DND-41 (cell line): ENCODE results near the gene SLC41A3.

Source experiments
- ATAC-seq: fragments of 200-7000 bp; cut with Tn5 transposase; 3 replicates; pipeline ENCODE4 v1.9.1; 2021; ENCODE audit warnings: low read depth; ENCODE audit not compliant: insufficient read depth
- DNase-seq: peaks from one replicate; pipeline ENCODE4 v3.0.0-alpha.2; 2020
- H2AFZ ChIP-seq: 2 replicates; pipeline ENCODE4 v1.6.0; 2012; ENCODE audit warnings: low read depth, low read length
- H3K27ac ChIP-seq: 2 replicates; pipeline ENCODE4 v1.5.1; 2012; ENCODE audit warnings: low read length, inconsistent platforms
- H3K27me3 ChIP-seq: fragments of 200-600 bp; sonication (generic); 2 replicates; pipeline ENCODE4 v1.6.0; 2012; ENCODE audit warnings: low read length, mild to moderate bottlenecking, inconsistent platforms; ENCODE audit not compliant: insufficient read depth, poor library complexity
- H3K36me3 ChIP-seq: 2 replicates; pipeline ENCODE4 v1.5.1; 2012; ENCODE audit warnings: low read length, inconsistent platforms; ENCODE audit not compliant: insufficient read depth
- H3K4me1 ChIP-seq: 2 replicates; pipeline ENCODE4 v1.5.1; 2012; ENCODE audit warnings: mild to moderate bottlenecking, low read length; ENCODE audit not compliant: insufficient read depth
- H3K4me2 ChIP-seq: 2 replicates; pipeline ENCODE4 v1.6.0; 2012; ENCODE audit warnings: mild to moderate bottlenecking, moderate library complexity, low read length, inconsistent platforms; ENCODE audit not compliant: insufficient read depth
- H3K4me3 ChIP-seq, 2 experiments: fragments of 200-600 bp in 1 of 2; shearing (Covaris generic) in 1 of 2; 2 replicates each; pipeline ENCODE4 v1.5.1; 2012 to 2016; ENCODE audit warnings: inconsistent platforms in 2 of 2, low read length in 2 of 2, mild to moderate bottlenecking in 2 of 2, low read depth in 1 of 2, moderate library complexity in 1 of 2
- H3K79me2 ChIP-seq: 2 replicates; pipeline ENCODE4 v1.6.0; 2012; ENCODE audit warnings: low read length, inconsistent platforms; ENCODE audit not compliant: insufficient read depth
- H3K9ac ChIP-seq: 2 replicates; pipeline ENCODE4 v1.6.0; 2012; ENCODE audit warnings: low read depth, mild to moderate bottlenecking, inconsistent platforms, low read length, moderate library complexity
- H3K9me3 ChIP-seq: 2 replicates; pipeline ENCODE4 v1.5.1; 2012; ENCODE audit warnings: low read length, moderate library complexity, mild to moderate bottlenecking, inconsistent platforms; ENCODE audit not compliant: insufficient read depth, severe bottlenecking
- H4K20me1 ChIP-seq: 2 replicates; pipeline ENCODE4 v1.6.0; 2012; ENCODE audit warnings: low read length; ENCODE audit not compliant: insufficient read depth
- EZH2 ChIP-seq: IDR thresholded peaks from 3 replicates; pipeline ENCODE4 v1.6.1; 2012; ENCODE audit warnings: borderline replicate concordance, low read depth, mild to moderate bottlenecking, moderate library complexity, low read length, inconsistent platforms; ENCODE audit not compliant: severe bottlenecking
- TF ChIP-seq, protein P1 (sequence below): IDR thresholded peaks from 2 replicates; pipeline ENCODE4 v1.5.1; 2012; ENCODE audit warnings: borderline replicate concordance, low read length, moderate library complexity, mild to moderate bottlenecking; ENCODE audit not compliant: poor library complexity, severe bottlenecking; ENCODE audit errors: extremely low read depth

SLC41A3 gene

DNA sequence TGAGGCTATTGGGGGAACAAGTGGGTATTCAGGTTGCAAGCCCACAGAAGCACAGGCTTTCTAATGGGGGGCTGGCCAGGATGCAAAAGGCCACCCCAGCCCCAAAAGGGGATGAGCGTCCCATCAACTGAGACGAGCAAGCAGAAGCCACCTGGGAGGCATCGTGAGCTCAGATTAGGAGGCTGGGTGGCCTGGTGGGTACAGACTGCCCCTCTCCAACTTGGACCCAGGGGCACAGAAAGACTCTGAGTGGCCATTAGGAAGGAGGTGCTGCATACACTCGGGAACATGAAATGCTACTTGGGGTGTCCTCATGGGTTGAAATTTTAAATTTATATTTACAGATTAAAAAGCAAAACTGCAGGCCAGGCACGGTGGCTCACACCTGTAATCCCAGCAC, 29.1 kb downstream of the SLC41A3 start:
- Histone ChIP-seq H4K20me1 (no peaks in the 10 kb centered on the region), H3K79me2 (no peaks in the 10 kb centered on the region), H3K36me3 (peaks cover 3% of the 10 kb centered on the region; the same call in 1 of the 2 replicates), H2AFZ (no peak overlapping the region), H3K9me3 (no peaks in the 10 kb centered on the region), H3K4me3 (no peak overlapping the region), H3K4me2 (no peak overlapping the region), H3K27ac (no peak overlapping the region), H3K27me3 (no peaks in the 10 kb centered on the region), H3K4me1 (no peaks in the 10 kb centered on the region), H3K9ac (no peak overlapping the region)
- ATAC-seq (no peak), DNase-seq (no peak)
- no peak for TF ChIP-seq EZH2
- TF ChIP-seq, protein P1, sequence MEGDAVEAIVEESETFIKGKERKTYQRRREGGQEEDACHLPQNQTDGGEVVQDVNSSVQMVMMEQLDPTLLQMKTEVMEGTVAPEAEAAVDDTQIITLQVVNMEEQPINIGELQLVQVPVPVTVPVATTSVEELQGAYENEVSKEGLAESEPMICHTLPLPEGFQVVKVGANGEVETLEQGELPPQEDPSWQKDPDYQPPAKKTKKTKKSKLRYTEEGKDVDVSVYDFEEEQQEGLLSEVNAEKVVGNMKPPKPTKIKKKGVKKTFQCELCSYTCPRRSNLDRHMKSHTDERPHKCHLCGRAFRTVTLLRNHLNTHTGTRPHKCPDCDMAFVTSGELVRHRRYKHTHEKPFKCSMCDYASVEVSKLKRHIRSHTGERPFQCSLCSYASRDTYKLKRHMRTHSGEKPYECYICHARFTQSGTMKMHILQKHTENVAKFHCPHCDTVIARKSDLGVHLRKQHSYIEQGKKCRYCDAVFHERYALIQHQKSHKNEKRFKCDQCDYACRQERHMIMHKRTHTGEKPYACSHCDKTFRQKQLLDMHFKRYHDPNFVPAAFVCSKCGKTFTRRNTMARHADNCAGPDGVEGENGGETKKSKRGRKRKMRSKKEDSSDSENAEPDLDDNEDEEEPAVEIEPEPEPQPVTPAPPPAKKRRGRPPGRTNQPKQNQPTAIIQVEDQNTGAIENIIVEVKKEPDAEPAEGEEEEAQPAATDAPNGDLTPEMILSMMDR, result no peak

DNA sequence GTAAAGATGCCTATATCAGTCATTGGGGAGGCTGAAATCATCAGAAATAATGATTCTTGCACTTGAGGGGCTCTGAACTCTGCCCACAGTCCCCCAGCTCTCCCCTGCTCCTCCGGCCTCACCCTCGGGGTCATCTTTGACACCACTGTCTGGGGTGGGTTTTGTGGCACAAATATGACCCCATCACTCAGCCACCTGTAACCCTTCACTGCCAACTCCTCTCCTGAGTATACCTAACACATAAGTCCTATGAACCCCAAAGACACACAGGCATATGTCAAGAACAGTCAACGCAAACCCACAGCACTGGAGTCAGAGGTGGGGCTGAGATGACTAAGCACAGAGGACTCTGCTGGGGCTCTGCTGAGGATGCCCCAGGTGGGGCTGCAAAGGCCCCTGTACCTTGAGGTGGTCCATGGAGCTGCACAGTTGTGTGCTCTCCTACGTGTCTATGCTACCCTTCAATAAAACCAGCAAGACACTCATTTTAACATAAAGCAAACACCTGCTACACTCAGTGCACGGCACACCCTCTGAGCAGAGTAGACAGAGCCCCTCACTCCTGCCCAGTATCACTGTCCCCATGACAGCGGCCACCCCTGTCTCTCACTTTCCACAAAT, 29.9 kb downstream of the SLC41A3 start:
- H3K4me3 ChIP-seq, result no peak overlapping the region
- H3K9me3 ChIP-seq, result no peaks in the 10 kb centered on the region
- H3K4me1 ChIP-seq, result no peaks in the 10 kb centered on the region
- no peak for TF ChIP-seq EZH2
- TF ChIP-seq, protein P1, result no peak
- H3K4me2 ChIP-seq, result no peak overlapping the region
- H2AFZ ChIP-seq, result no peak overlapping the region
- H3K27me3 ChIP-seq, result no peaks in the 10 kb centered on the region
- no peak overlapping the region for H3K27ac ChIP-seq
- DNase-seq, result no peak
- no peaks in the 10 kb centered on the region for H3K79me2 ChIP-seq
- H4K20me1 ChIP-seq, result no peaks in the 10 kb centered on the region
- no peak for ATAC-seq
- peaks cover 3% of the 10 kb centered on the region; the same call in 1 of the 2 replicates for H3K36me3 ChIP-seq
- no peak overlapping the region for H3K9ac ChIP-seq

DNA sequence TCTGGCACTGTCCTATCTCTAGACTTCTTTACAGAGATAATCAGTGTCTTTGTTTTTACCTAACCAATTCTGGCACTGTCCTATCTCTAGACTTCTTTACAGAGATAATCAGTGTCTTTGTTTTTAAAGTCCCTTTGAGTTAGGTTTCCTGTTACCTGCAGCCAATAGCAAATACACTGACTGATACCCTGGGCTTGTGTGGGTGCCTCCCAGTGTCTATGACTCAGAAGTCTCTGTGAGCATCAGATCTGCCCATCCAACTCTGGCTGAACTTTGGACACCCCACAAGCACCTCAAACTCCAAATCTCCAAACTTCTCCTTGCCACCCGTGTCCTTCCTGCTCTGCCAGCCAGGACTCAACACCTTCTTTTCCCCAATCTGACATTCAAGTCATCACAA, 30.4 kb downstream of the SLC41A3 start:
- no peak overlapping the region for H2AFZ ChIP-seq
- H4K20me1 ChIP-seq, result no peaks in the 10 kb centered on the region
- peaks cover 3% of the 10 kb centered on the region; the same call in 1 of the 2 replicates for H3K36me3 ChIP-seq
- H3K9ac ChIP-seq, result no peak overlapping the region
- no peak for ATAC-seq
- no peak overlapping the region for H3K27ac ChIP-seq
- DNase-seq, result no peak
- no peak overlapping the region for H3K4me2 ChIP-seq
- H3K79me2 ChIP-seq, result no peaks in the 10 kb centered on the region
- TF ChIP-seq EZH2, result no peak
- TF ChIP-seq, protein P1, result no peak
- H3K9me3 ChIP-seq, result no peaks in the 10 kb centered on the region
- no peaks in the 10 kb centered on the region for H3K27me3 ChIP-seq
- H3K4me1 ChIP-seq, result no peaks in the 10 kb centered on the region
- no peak overlapping the region for H3K4me3 ChIP-seq
